Hindlimb muscle (tissue), 1 donor: ENCODE measurements around the gene ENOX1. TPM values are rescaled to one million over a fixed set of nuclear protein-coding genes. Genes with fewer than 3 reads are reported as not detected.

Experiments
- DNase-seq: peaks from one replicate; pipeline ENCODE4 v3.0.0-alpha.2; 2013
- polyA plus RNA-seq: library from polyadenylated mRNA; unstranded; fragments of 120-200 nt; gene quantifications from one replicate; pipeline ENCODE4 v1.2.1, GENCODE V29; 2013; ENCODE audit not compliant: insufficient read length

The ENOX1 gene
- polyA plus RNA-seq, 1 donor = 8.4 TPM

DNA sequence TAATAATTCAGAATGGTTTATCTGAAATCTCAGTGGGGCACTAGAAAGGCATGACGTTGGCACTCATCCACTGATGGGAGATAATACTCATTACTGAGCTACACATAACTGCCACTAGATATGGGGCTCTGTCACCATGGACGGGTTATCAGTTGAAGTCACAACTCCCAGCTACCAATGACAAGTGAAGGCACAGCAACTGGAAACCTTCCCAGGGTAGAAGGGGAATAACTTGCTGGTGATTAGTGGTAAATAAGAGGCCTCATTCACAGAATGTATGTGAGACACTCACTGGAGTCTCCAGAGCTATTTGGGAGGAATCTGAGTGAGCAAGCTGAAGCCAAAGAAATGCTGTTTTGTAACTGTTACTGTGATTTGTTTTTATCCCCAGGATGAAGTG lies 249.6 kb downstream of the ENOX1 start:
- DNase-seq = no peak

- no peak for DNase-seq
These were observed 257.0 kb downstream of the ENOX1 start for GRCh38 chr13:43529796-43530195.

- DNase-seq = no peak
These were observed 257.8 kb downstream of the ENOX1 start for GRCh38 chr13:43528992-43529391.

- DNase-seq = no peak
These were observed 264.0 kb downstream of the ENOX1 start for GRCh38 chr13:43522788-43523187.

DNA sequence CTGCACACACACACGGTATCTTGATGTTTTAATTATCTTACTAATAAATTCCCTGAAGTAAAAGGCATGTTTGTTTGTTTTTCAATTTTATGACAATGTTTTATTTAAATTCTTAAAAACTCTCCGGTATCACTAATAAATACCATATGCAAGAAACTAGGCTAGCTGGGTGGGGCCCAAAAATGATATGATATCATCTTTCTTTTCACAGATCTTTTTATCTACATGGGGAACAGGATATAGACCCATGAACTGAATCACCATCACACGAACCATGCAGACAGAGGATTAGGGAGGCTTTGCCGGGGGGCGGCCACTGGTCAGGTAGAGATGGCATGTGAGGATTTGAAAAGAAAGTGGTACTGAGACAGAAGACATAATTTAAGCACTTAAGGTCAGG lies 266.4 kb downstream of the ENOX1 start:
- DNase-seq = no peak

- DNase-seq = no peak
These were observed 267.9 kb downstream of the ENOX1 start for GRCh38 chr13:43518833-43519232.

DNA sequence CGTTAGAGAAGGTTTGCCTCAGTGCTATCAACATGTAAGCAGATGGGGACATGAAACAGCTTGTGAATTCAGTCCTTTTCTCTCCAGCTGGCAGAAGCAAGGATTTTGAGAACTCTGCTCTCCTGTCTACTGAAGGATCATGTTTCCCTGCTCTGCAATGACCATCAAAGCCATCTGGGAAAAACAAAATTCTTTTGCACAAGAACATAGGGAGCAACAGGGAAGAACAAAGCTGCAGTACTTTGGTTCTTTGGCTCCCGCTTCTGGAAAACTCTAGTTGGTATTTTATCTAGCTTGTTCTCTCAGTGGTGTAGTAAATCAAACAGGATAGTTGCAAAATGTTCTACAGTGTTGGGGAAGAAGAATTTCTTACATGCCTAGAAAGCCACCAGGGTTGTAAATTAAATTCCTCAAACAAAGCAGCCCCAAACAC lies 270.4 kb downstream of the ENOX1 start:
- DNase-seq = peak; percentile 65

- no peak for DNase-seq
These were observed 271.2 kb downstream of the ENOX1 start for GRCh38 chr13:43515531-43515930.

DNA sequence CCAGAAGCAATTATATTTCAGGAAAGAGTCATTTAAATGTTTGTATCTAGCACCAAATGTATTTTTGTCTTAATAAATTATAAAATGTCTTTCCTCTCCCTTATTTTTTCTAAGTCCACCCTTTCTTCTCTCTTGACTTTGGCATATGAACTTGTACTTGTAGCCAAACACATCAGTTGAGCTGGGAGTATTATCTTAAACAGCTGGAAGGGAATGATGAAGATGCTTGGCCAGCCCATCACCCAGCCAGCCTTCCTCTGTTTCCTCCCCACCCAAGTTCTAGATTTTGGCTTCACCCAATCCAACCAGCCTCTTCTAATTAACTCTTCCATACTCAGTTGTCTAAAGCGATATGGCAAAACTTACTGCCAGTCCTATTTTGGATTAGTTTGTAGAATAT lies 272.5 kb downstream of the ENOX1 start:
- peak; percentile 31 for DNase-seq

- DNase-seq = no peak
These were observed 274.6 kb downstream of the ENOX1 start for GRCh38 chr13:43512221-43512620.

DNA sequence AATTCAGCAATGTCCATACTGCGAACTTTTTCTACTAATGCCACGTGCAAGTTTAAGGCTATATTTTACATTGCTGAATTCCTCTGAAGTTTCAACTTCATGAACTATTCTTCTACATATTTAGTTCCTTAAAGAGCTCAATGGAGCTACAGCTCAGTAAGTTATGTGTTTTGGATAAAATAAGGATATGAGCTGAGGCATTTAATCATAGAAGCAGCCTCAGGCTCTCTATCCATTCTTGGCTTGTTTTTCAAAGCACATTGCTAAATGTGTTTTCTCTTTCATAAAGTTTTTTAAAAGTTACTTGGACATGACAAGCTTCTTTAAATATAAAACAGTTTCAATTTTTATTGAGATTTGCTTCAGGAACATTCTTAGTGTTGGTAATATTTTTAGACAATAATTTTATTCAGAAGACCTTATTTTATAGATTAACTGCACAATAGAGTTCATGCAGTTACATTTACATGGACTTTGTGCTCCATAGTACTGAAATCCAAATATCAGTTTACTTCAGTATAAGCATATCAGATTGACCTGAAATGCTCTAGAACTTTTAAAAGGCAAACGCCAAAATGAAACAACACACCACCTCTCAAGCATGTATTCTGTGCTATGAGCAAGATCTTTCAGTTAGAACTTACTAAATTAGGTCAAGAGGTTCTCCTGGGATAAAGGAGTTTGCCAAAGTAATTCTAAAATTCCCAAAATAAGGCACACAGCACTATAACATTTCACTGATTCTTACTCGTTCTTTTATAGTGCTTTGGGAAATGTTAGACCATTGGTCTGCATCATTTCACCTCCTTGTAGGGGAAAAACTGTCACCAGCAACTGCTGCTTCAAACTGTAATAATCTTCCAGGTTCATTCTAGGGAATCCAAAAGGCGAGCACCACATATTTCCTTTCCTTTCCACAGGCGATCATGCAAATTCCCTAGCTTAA lies 275.5 kb downstream of the ENOX1 start:
- no peak for DNase-seq

DNA sequence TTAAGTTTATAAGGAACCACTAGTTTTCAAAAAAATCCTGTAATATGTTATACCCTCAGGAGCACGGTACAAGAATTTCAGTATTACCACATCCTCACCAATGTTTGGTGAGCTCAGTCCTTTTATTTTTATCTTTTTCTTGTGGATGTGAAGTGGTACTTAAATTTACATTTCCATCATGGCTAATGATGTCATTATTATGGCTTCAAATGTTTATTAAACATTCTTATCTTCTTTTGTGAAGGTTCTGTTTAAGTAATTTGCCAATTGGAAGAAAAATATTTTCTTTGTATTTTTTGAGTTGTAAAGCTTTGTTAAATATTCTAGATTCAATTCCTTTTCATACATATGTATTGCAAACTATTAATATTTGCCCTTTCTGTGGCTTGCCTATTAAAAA lies 291.0 kb downstream of the ENOX1 start:
- DNase-seq = no peak

GRCh38 chr13:43494206-43494605 lies 292.6 kb downstream of the ENOX1 start:
- DNase-seq = no peak

GRCh38 chr13:43493496-43494000 lies 293.2 kb downstream of the ENOX1 start:
- no peak for DNase-seq

GRCh38 chr13:43492745-43493144 lies 294.0 kb downstream of the ENOX1 start:
- no peak for DNase-seq

DNA sequence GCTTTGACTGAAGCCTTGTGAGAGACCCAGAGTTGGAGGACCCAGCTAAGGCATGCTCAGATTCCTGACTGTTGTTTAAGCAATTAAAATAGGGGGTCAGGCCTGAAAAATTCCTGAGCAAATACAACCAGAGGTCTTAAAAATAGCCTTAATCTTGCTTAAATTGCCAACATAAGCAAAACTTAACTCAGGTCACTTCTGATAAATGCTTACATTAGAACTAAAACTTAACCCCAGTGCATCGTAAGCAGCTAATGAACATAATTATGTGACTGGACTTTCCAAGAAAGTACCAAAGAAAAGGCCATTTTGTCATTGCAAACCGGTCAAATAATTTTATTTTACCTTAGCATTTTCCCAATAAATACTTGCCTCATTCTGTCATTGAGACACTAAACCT lies 294.5 kb downstream of the ENOX1 start:
- DNase-seq = no peak

DNA sequence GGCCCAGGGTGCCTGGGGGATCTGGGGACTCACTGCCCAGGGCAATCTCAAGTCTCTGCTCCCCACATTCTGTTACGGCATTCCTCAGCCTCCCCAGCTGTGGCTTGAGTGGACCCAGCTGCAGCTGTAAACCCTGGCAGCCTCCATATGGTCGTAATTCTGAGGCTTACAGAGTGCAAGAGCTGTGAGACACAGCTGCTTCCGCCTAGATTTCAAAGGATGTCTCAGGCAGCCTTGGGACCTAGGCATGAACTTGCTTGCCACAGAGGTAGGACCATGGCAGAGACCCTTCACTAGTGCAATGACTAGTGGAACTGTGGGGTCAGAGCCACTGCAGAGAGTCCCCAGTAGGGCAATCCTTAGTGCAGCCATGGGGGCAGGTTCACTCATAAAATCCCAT lies 297.5 kb downstream of the ENOX1 start:
- DNase-seq = no peak

DNA sequence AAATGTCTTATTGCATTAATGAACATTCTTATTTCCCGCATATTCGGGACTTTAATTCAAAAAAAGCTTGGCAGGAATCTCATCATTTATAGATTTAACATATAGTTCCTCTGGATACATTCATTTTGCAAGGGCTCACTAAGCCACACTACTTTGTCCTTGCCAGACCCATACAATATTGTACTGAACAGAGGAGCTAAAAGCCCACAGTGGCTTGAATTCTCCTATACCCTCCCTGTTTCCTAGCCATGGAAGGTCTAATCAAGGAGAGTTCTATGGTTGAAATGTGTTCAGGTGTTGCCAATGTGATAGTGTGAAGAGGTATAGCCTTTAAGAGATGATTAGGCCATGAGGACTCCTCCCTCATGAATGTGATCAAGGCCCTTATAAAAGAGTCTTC lies 298.9 kb downstream of the ENOX1 start:
- DNase-seq = no peak

GRCh38 chr13:43487461-43487860 lies 299.3 kb downstream of the ENOX1 start:
- DNase-seq = no peak

GRCh38 chr13:43484432-43485225 lies 302.1 kb downstream of the ENOX1 start:
- no peak for DNase-seq

GRCh38 chr13:43483930-43484329 lies 302.8 kb downstream of the ENOX1 start:
- no peak for DNase-seq

DNA sequence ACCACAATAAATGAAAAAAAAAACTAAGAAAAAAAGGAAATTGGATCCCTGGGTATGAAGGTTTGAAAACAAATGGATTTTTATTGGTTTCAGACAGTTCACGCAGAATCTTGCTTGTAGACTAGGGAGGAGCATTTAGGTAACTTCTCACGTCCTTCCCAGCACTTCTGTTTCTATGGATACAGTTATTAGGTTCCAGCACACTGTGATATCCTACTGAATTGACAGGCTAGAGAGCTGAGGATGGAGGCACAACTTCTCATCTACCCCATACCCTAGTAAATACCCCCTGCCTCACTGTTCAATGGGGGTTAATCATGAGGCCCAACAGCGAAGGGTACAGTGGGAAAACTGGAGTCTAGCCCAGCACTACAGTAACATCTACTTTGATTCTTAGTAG lies 304.1 kb downstream of the ENOX1 start:
- no peak for DNase-seq

GRCh38 chr13:43482026-43482425 lies 304.7 kb downstream of the ENOX1 start:
- no peak for DNase-seq
